ENCODE measurements around the gene EML1.

Gene EML1

GRCh38 chr14:99876406-99876805 is 83.2 kb downstream of the EML1 start:
- DNase-seq, result no peak

GRCh38 chr14:99878563-99878962 is 85.3 kb downstream of the EML1 start:
- no peak for DNase-seq

DNA sequence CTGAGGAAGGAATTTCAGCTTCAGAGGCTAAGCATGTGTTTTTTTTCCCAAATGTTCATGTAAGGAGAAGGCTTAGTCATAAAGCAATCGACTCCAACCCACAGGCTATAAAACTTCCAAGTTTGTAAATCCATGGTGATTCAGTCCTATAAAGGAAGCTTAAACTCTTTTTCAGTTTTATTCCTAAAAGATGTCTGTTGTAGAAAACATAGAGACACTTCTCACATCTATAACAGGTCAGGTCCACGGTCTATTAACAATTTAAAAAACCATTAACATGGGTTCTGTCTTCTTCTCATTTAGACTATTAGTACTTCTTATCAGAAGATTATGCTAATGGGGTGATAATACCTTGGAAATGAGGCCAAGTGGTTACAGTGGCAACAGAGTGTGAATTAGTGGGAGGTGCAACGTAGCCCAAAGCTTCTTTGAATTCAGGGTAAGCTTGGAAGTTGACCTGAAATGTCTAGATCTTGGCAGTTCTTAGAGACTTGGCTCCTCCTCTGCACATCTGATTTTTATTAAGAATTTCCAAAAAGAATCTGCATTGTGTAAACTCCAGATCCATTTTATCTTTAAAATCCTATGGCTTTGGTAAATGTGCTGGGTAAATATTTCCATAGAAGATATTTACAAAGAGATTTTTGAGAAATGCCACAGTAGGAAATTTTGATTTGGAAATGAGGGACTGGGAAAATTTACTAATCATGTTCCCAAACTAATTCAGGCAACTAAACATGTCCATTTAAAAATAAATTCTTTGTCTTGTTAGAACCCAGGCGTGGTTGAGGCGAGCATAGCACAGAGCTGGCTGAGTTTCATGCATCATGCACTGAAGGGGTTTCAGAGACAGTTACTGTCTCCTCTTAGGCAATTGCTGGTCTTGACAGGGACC is 86.4 kb downstream of the EML1 start:
- no peak for DNase-seq

GRCh38 chr14:99880651-99881420 is 87.6 kb downstream of the EML1 start:
- no peak for DNase-seq

DNA sequence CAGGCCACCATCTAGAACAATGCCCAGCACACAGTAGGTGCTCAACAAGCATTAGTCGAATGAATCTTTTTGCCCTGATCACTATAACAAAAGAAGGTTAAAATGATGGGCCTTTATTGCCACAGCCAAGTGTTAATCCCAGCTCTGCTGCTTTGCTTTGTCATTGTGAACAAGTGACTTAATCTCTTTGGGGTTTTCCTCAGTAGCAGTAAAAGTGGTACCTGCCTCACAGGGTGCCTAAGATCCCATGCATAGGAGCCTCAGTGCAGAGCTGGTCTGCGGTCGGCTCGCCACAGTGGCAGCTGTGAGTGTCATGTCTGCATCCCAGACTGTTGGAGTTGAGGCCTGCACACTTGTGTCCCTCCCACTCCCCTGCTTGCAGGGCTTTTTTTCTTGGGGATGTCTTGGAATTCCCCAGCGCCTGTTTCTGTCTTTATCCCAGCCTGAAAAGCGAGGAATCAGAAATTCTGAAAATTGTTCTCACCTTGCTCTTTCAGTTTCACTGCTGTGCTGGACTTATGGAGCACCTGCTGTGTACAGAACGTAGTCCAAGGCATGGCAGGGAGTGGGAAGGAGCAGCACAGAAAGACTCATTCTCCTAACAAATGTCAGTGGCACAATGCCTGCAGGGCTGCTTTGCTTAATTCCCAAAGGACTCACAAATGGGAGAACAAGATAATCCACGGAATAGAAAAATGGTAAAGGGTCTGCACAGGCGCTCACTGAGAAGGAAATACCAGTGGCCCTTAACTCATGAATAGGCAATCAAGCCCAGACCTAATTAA is 90.8 kb downstream of the EML1 start:
- DNase-seq, result no peak

GRCh38 chr14:99884834-99885648 is 91.8 kb downstream of the EML1 start:
- DNase-seq, result peak; percentile 31

GRCh38 chr14:99885649-99885958 is 92.4 kb downstream of the EML1 start:
- DNase-seq, result no peak

- DNase-seq, result no peak
These were observed 94.2 kb downstream of the EML1 start for GRCh38 chr14:99887407-99887806.

DNA sequence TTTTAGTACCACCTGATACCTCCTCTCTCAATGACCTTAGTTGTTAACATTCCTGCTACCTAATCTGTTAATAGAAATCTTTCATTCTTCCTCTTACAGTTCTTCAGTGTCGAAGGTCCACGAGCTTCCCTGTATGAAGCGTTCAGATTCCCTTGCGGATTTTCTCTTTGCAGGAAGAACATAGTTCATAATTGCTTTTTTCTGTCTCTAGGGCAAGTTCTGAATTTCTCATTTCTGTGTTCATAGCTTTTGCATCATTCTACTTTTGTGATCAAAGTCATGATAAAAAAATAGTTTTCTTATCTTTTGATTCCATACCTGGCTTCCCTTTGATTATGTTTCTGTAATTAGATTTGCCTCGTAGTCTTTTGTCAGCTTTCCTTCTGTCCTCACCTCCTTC is 94.9 kb downstream of the EML1 start:
- DNase-seq, result no peak

- no peak for DNase-seq
These were observed 96.1 kb downstream of the EML1 start for GRCh38 chr14:99889268-99889667.

DNA sequence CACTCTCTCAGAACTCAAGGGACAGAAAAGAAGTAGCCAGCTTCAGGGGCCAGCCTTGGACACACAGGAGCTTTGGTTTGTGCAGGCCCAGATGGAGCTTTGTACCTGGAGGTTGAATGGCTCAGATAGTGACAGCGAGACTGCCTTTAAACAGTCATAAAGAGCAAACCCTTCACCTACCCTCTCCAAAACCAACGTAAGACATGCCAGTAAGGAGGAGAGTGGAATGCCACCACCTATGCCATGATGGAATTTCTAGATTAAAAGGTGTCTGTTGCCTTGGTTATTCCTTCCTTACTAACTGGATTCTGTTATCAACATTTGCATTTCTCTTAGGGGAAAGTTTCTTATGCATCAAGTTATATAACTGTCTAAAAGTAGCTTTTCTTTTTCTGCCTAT is 98.1 kb downstream of the EML1 start:
- no peak for DNase-seq

- DNase-seq, result no peak
These were observed 98.7 kb downstream of the EML1 start for GRCh38 chr14:99891900-99892299.

GRCh38 chr14:99892406-99892805 is 99.2 kb downstream of the EML1 start:
- DNase-seq, result no peak

DNA sequence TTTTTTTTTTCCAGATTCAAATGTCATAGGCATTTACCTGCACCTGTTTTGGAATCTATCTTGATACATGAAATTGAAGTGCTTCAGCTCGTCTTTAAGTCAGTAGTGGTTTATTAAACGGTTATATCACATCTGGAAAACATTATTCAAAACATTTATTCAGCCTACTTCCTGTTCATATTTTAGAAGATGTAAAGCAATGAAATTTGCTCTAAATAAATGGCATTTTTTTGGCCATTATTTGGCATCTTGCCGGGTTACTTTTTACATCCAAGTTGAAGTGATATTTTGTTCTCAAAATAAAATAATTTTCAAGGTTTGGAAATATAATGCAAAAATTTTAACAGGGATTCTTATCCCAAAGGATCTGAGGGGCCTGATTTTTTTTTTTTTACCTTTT is 103.1 kb downstream of the EML1 start:
- no peak for DNase-seq

DNA sequence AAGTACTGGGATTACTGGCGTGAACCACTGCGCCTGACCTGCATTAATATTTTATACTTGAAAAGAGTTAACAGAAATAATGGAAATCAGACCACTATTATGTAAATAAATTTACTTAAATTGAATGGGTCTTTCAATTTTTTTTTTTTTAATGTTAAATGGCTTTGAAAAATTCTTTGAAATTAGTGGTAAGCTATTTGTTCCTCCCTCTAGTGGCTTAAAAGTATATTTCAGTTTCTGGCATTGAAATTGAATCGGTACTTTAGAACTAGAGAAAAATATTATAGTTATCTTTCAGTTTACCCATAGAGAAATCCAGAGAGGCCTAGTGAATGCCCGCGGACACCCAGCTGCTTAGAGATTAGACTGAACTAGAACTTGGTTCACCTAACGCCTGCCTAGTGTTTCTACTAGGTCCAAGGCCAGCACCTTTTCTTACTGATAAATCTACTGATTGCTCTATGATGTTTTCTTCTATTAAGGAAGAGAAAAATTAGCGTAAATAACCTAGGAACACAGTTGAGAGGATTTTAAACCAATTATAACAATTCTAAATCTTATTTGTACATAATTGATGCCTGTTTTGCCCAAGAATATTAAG is 106.5 kb downstream of the EML1 start:
- DNase-seq, result no peak

- DNase-seq, result no peak
These were observed 109.7 kb downstream of the EML1 start for GRCh38 chr14:99902925-99903324.

- DNase-seq, result no peak
These were observed 111.3 kb downstream of the EML1 start for GRCh38 chr14:99904506-99904905.

DNA sequence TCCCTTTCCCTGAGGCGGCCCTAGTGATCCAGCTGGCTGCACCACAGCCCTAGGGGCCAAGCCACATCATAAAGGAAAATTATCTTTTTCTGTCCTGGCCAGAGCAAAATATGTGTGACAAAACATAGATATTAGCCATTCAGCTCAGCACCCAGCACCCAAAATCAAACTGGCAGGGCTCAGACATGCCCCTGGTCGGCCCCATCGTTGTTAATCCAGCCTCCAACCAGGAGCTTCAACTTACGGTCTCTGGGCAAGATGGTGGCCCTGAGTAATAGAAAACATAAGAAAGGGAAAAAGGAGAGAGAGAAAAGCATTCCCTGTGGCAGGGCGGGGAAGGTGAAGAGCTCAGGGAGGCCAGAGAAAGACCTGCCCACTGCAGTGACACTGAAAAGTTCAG is 111.9 kb downstream of the EML1 start:
- DNase-seq, result no peak

- no peak for DNase-seq
These were observed 114.8 kb downstream of the EML1 start for GRCh38 chr14:99907761-99908652.

DNA sequence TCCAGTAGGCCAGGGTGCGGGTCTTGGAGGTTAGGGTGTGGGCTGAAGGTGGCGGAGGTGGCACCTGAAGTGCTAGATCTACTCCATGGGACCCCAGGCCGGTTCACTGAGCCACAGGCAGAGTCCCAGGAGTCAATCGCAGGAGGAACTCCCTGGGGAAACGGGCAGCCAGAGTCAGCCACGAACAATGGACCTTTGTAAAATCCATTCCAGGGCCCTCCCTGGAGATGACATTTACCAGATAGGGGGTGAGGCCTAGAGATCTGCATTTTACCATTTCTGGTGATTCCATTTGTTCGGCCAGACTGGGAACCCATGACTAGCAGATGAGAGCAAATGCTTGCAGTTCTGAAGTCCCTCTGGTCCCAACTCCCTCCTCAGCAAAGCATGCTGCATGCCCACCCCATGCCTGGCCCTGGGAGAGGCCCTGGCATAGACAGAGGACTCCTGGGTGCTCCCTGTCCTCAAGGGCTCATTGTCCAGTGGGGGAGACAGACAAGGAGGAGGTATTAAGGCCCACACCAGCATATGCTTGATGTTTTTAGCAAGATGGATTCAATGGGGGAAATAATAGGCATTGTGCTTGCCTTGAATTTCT is 115.5 kb downstream of the EML1 start:
- DNase-seq, result no peak

Measured in GDM1 (cell line).